ENCODE measurements around the gene IRF2BP2.

Gene IRF2BP2

DNA sequence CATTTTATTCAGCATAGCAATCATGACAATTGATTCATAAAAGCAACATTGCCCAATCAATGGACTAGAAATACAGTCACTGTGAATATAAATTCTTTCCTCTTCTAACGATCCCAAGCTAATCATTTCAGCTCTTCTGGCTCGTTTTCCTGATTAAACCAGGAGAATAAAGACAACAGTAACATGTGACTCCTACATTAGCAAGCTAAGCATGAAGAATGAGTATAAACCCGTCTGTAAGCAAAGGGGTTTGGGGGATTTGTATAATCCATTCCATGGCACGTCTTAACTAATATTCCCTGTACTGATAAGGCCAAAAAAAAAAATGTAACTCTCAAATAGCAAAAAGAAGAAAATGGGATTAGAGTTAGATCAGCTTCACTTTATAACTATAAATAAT is 21.6 kb downstream of the IRF2BP2 start:
- no peak for DNase-seq (ENCODE audit: low read depth)
- no peak overlapping the region for H3K4me3 ChIP-seq (ENCODE audit: low read depth, low read length)
- TF ChIP-seq, protein P1, sequence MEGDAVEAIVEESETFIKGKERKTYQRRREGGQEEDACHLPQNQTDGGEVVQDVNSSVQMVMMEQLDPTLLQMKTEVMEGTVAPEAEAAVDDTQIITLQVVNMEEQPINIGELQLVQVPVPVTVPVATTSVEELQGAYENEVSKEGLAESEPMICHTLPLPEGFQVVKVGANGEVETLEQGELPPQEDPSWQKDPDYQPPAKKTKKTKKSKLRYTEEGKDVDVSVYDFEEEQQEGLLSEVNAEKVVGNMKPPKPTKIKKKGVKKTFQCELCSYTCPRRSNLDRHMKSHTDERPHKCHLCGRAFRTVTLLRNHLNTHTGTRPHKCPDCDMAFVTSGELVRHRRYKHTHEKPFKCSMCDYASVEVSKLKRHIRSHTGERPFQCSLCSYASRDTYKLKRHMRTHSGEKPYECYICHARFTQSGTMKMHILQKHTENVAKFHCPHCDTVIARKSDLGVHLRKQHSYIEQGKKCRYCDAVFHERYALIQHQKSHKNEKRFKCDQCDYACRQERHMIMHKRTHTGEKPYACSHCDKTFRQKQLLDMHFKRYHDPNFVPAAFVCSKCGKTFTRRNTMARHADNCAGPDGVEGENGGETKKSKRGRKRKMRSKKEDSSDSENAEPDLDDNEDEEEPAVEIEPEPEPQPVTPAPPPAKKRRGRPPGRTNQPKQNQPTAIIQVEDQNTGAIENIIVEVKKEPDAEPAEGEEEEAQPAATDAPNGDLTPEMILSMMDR (IDR thresholded peaks at IDR 0.05; ENCODE audit: low read depth, low read length, missing control alignments), result no peak

DNA sequence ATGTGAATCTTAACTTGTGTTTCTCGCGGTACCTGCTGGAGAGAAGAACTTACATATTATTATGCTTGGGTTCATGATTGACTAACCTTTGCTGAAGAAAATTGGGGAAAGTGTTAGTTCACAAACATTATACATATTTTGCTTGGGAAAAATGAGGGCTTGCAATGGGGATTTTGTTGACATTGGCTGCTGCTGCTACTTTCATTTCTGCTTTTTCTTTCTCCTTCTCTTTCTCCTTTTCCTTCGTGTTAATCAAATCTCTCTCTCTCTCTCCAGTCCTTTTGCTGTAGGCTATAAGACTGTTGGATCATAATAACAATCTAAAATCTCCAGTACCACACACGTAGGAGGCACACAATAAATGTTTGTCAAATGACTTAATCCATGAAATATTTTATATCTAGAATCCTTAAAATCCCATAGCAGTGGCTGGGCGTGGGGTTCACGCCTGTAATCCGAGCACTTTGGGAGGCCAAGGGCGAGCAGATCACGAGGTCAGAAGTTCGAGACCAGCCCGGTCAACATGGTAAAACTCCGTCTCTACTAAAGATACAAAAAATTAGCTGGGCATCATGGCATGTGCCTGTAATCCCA is 23.0 kb downstream of the IRF2BP2 start:
- DNase-seq (ENCODE audit: low read depth), result no peak
- TF ChIP-seq, protein P1 (IDR thresholded peaks at IDR 0.05; ENCODE audit: low read depth, low read length, missing control alignments), result no peak
- no peak overlapping the region for H3K4me3 ChIP-seq (ENCODE audit: low read depth, low read length)

DNA sequence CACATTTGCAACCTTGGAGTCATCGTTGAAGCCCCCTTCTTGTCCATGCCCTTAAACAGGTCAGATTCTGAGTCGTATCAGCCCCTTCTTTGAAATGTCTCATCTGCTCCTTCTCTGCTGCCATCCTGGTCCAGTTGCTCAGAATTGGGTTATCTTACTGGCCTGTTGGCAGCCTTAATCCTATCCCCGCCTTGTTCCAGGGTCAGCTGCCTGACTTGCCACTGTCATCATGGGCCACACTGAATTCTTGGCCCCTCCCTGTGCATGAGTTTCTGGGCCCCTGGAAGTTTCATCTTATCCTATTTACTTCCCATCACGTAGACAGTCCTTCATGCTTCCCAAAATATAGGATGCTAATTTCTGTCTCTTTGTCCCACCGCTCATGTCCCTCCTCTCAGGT is 23.7 kb downstream of the IRF2BP2 start:
- no peak overlapping the region for H3K4me3 ChIP-seq (ENCODE audit: low read depth, low read length)
- no peak for DNase-seq (ENCODE audit: low read depth)
- TF ChIP-seq, protein P1 (IDR thresholded peaks at IDR 0.05; ENCODE audit: low read depth, low read length, missing control alignments), result no peak

DNA sequence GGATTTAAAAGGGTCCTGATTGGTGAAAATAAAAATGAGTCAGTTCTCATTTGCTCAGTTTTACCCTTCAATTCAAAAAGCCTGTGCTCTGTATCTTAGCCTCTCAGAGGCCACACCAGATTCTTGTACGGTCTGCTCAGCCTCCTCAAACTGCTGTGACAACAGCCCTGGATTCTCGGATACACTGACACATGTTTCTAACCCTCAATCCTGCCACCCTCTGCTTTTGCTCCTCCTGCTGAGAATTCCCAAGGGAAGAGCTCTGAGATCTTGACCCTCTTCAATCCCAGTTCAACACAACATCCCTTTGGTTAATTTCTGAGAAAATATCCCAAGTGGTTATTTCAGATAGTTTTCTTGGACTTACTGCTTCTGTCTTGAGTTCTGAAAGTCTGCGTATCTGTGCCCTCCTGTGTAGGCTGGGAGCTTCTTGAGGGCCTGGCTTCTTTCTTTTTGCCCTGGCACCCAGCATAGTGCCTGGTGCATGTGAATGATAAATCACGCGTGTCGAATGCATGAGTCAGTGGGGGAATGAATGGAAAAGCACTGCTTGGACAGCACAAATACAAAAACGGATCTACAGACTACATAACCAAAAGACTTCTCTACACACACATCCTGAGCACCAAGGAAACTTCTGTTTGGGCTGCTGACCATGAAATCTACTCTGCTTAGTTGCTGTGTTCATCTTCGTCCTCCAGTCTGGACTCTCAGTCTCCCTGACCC is 24.5 kb downstream of the IRF2BP2 start:
- no peak overlapping the region for H3K4me3 ChIP-seq (ENCODE audit: low read depth, low read length)
- DNase-seq (ENCODE audit: low read depth), result no peak
- TF ChIP-seq, protein P1 (IDR thresholded peaks at IDR 0.05; ENCODE audit: low read depth, low read length, missing control alignments), result no peak

DNA sequence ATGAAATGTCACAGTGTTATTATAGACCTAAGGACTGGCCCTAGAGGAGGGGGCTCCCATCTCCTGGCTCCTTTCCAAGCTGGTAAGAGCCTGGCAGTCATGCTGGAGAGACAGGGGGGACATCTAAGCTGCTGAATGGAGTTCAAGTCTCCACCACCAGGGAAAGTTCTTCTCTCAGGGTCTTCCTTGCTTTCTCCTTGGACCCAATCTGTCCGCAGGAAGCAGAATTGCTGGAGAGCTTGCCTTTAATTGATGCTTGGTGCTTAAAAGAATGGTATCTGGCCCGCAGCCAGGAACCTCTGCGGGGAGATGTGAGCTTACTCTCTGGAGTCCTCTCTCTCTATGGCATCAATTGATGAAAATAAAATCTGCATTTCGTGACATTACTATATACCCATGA is 25.1 kb downstream of the IRF2BP2 start:
- no peak overlapping the region for H3K4me3 ChIP-seq (ENCODE audit: low read depth, low read length)
- DNase-seq (ENCODE audit: low read depth), result no peak
- TF ChIP-seq, protein P1 (IDR thresholded peaks at IDR 0.05; ENCODE audit: low read depth, low read length, missing control alignments), result no peak

DNA sequence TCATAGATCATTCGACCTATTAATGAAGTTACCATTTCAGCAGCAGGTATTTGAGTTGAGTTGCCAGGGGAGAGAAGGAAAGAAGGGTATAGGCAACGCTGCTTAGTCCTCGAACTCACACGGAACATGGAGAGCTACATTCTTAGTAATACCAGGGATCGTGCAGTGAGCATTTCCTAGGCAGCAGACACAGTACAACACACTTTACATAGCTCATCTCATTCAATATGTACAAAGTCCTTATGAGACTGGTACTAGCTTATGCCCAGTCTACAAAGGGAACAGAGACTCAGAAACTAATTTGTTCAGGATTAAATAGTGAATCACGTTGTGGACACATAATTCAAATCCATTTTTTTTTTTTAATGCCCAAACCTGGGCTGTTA is 25.6 kb downstream of the IRF2BP2 start:
- DNase-seq (ENCODE audit: low read depth), result no peak
- TF ChIP-seq, protein P1 (IDR thresholded peaks at IDR 0.05; ENCODE audit: low read depth, low read length, missing control alignments), result no peak
- no peak overlapping the region for H3K4me3 ChIP-seq (ENCODE audit: low read depth, low read length)
